Measurements from ENCODE around the gene FLNC. TPM values are rescaled to one million over a fixed set of nuclear protein-coding genes. Genes with fewer than 3 reads are reported as not detected.

Gene FLNC
- total and polyA plus RNA-seq, 10 donors = 0.21 to 1.8 (median 0.66) TPM

DNA sequence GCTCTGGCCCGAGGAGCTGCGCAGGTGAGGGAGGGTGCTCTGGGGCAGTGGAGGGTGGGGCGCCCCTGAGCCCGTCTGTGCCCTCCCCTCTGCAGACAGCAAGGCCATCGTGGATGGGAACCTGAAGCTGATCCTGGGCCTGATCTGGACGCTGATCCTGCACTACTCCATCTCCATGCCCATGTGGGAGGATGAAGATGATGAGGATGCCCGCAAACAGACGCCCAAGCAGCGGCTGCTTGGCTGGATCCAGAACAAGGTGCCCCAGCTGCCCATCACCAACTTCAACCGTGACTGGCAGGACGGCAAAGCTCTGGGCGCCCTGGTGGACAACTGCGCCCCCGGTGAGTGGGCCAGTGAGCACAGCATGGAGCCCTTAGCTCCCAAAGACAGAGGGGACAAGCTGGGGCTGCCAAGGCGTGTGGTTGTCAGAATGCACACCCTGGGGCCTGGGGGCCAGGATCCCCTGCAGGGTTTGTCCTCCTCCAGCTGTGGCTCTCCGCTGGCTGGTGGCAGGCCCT, 5.1 kb downstream of the FLNC start:
- TF ChIP-seq, protein P1, sequence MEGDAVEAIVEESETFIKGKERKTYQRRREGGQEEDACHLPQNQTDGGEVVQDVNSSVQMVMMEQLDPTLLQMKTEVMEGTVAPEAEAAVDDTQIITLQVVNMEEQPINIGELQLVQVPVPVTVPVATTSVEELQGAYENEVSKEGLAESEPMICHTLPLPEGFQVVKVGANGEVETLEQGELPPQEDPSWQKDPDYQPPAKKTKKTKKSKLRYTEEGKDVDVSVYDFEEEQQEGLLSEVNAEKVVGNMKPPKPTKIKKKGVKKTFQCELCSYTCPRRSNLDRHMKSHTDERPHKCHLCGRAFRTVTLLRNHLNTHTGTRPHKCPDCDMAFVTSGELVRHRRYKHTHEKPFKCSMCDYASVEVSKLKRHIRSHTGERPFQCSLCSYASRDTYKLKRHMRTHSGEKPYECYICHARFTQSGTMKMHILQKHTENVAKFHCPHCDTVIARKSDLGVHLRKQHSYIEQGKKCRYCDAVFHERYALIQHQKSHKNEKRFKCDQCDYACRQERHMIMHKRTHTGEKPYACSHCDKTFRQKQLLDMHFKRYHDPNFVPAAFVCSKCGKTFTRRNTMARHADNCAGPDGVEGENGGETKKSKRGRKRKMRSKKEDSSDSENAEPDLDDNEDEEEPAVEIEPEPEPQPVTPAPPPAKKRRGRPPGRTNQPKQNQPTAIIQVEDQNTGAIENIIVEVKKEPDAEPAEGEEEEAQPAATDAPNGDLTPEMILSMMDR (IDR thresholded peaks at IDR 0.05 in 8 of 11, conservative IDR thresholded peaks at IDR 0.05 in 3 of 11) = no peak
- TF ChIP-seq POLR2A (IDR thresholded peaks at IDR 0.05) (no peak), POLR2AphosphoS5 (IDR thresholded peaks at IDR 0.05) (no peak)
- intact Hi-C loops (cut with DNase I; ENCODE audit: low total_unique reads) = no loop called here
- WGBS, 5 donors = 85 to 96% (median 90%) methylated on average over 11 to 16 of the region's 16 CpGs
- Histone ChIP-seq H3K4me3 (no peak overlapping the region), H3K27ac (no peak overlapping the region), H3K36me3 (no peaks in the 10 kb centered on the region), H3K4me1 (peaks cover 11 to 29% (median 19%) of the 10 kb centered on the region in 6 donors), H3K27me3 (replicated peaks in 1 of 7) (peaks cover 4 to 36% (median 28%) of the 10 kb centered on the region in 7 donors), H3K9me3 (no peaks in the 10 kb centered on the region)
- no peak for DNase-seq

DNA sequence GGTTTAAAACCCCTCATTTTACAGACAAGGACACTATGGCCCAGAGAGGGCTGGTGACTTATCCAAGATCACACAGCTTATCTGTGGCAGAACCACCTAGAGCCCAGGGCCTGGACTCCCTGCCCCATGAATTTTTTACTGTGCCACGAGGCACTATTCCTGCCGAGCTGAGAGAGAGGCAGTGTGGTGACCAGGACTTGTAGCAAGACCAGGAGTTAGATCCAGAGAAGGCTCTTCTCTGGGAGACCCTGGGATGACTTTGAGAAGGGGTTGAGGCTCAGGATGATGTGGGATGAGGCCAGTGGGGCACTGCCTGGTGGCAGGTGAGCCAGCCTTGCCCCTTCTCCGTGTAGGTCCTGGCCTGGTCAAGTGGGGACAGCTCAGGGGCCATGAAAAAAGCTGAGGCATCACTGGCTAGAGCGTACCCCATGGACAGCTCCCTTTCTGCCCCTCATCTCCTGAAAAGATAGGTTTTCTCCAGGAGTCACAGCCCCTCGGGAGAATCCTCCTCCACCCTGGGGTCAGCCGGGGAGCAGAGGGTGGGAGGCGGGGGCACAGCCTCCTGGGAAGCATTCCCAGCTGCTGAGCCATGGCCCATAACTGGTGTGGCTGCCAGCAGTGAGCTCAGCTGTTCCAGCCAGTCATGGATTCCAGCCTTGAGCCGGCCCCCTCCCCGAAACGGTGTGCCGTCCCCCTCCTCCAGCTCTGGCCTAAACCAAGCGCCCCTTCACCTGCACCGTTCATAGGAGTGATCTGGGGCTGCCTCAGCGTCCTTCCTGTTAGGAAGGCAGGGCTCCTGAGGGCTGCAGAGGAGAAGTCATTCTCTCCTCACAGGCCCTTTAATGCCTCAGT, 5.8 kb downstream of the FLNC start:
- H3K4me1 ChIP-seq = peaks cover 4 to 22% (median 12%) of the 10 kb centered on the region in 6 donors
- no peak for DNase-seq
- 64 to 88% (median 84%) methylated on average over 9 to 14 of the region's 14 CpGs for WGBS, 5 donors

DNA sequence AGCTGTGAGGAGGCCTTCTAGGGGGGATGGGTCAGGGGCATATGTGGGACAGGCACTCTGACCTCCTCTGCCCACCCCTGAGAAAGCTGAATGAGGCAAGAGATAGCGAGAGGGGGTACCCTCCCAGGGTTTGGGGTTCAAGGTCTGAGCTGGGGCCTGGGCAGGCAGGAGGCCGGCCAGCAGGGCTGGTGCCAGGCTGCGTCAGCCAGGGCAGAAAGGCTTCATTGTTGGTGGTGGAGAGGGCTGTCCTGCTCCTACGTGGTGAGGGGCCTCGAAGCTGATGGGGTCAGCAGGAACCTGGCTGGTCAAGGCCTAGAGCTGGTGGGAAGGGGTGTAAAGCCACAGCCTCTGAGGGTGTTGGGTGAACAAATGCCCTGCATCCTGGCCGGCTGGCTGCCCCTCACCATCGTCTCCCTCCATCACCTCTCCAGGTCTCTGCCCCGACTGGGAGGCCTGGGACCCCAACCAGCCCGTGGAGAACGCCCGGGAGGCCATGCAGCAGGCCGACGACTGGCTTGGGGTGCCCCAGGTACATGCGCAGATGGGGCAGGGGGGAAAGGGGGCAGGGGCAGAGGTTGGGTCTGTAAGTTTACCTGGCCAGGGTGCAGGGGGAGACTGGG, 6.6 kb downstream of the FLNC start:
- Histone ChIP-seq H3K27me3 (replicated peaks in 1 of 7) (peaks cover 0 to 21% (median 13%) of the 10 kb centered on the region in 7 donors), H3K4me1 (peaks cover 0 to 15% (median 6%) of the 10 kb centered on the region in 6 donors), H3K27ac (no peak overlapping the region), H3K4me3 (no peak overlapping the region), H3K36me3 (no peaks in the 10 kb centered on the region), H3K9me3 (no peaks in the 10 kb centered on the region)
- intact Hi-C loops (cut with DNase I; ENCODE audit: low total_unique reads) = no loop called here
- 82 to 97% (median 90%) methylated on average over 12 to 14 of the region's 14 CpGs for WGBS, 5 donors
- no peak for DNase-seq
- TF ChIP-seq, protein P1 (IDR thresholded peaks at IDR 0.05 in 8 of 11, conservative IDR thresholded peaks at IDR 0.05 in 3 of 11) = no peak
- TF ChIP-seq POLR2AphosphoS5 (IDR thresholded peaks at IDR 0.05) (no peak), POLR2A (IDR thresholded peaks at IDR 0.05) (no peak)

More for the DNA sequence above, 5.8 kb downstream of the FLNC start:
- no peak overlapping the region for H3K27ac ChIP-seq
- peaks cover 0 to 29% (median 21%) of the 10 kb centered on the region in 7 donors for H3K27me3 ChIP-seq (replicated peaks in 1 of 7)
- H3K36me3 ChIP-seq = no peaks in the 10 kb centered on the region
- H3K4me3 ChIP-seq = no peak overlapping the region
- TF ChIP-seq POLR2AphosphoS5 (IDR thresholded peaks at IDR 0.05) = no peak
- TF ChIP-seq, protein P1 (IDR thresholded peaks at IDR 0.05 in 8 of 11, conservative IDR thresholded peaks at IDR 0.05 in 3 of 11) = no peak
- H3K9me3 ChIP-seq = no peaks in the 10 kb centered on the region
- intact Hi-C loops (cut with DNase I; ENCODE audit: low total_unique reads) = no loop called here

DNA sequence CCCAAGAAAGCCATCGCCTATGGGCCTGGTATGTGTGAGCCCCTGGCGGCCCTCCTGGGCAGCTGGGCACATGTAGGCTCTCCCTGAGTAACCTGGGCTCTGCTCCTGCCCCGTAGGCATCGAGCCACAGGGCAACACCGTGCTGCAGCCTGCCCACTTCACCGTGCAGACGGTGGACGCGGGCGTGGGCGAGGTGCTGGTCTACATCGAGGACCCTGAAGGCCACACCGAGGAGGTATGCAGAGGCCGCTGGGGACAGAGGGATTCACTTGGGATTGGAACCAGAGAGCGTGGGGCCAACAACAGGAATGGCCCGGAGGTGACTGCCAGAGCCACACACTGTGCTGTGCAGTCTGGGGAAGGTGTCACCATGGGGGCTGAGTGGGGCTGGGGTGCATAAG, 7.3 kb downstream of the FLNC start:
- WGBS, 5 donors = 93 to 96% (median 95%) methylated on average over 14 to 16 of the region's 16 CpGs

More for the DNA sequence above, 7.3 kb downstream of the FLNC start:
- no peak for DNase-seq
- H3K27me3 ChIP-seq (replicated peaks in 1 of 7) = peaks cover 0 to 14% (median 7%) of the 10 kb centered on the region in 7 donors
- H3K27ac ChIP-seq = no peak overlapping the region
- no peaks in the 10 kb centered on the region for H3K9me3 ChIP-seq
- H3K36me3 ChIP-seq = no peaks in the 10 kb centered on the region
- no peak for TF ChIP-seq POLR2A (IDR thresholded peaks at IDR 0.05)
- H3K4me3 ChIP-seq = no peak overlapping the region
- peaks cover 0 to 14% (median 4%) of the 10 kb centered on the region in 6 donors for H3K4me1 ChIP-seq
- intact Hi-C loops (cut with DNase I; ENCODE audit: low total_unique reads) = no loop called here
